AG08396 (cell line): ENCODE measurements around the gene S100A4.

Experiments used
- DNase-seq: peaks from one replicate; pipeline ENCODE4 v3.0.0; 2012; ENCODE audit warnings: low spot score, mixed read lengths

The S100A4 gene

GRCh38 chr1:153547560-153548551 is 2.2 kb upstream of the S100A4 start:
- no peak for DNase-seq

- DNase-seq = no peak
Observed at GRCh38 chr1:153546796-153547559, 1.4 kb upstream of the S100A4 start.

GRCh38 chr1:153546371-153546770 is 765 bp upstream of the S100A4 start:
- no peak for DNase-seq

GRCh38 chr1:153544453-153545066 is 1.0 kb downstream of the S100A4 start:
- no peak for DNase-seq

- no peak for DNase-seq
Observed at GRCh38 chr1:153543736-153544135, 1.9 kb downstream of the S100A4 start.

GRCh38 chr1:153542956-153543711 is 2.5 kb downstream of the S100A4 start:
- no peak for DNase-seq

GRCh38 chr1:153541641-153542590 is 3.7 kb downstream of the S100A4 start:
- DNase-seq = no peak

- no peak for DNase-seq
Observed at GRCh38 chr1:153540394-153541361, 4.9 kb downstream of the S100A4 start, which contains the start of gene S100A5. Gene S100A5, minus strand, starts transcription at chr1:153540934. Its CDS starts 743 bp downstream, at chr1:153540191.

- no peak for DNase-seq
Observed at GRCh38 chr1:153539395-153540093, 6.1 kb downstream of the S100A4 start.

GRCh38 chr1:153538315-153538821 is 7.2 kb downstream of the S100A4 start:
- no peak for DNase-seq

- DNase-seq = no peak
Observed at GRCh38 chr1:153537376-153537730, 8.3 kb downstream of the S100A4 start.

- no peak for DNase-seq
Observed at GRCh38 chr1:153536671-153537375, 8.8 kb downstream of the S100A4 start.

- peak; percentile 91 for DNase-seq
Observed at GRCh38 chr1:153536012-153536670, 9.5 kb downstream of the S100A4 start.

GRCh38 chr1:153535242-153536011 is 10.2 kb downstream of the S100A4 start, which contains the start of gene S100A6:
Gene S100A6, minus strand, starts transcription at chr1:153535991. Its CDS starts 652 bp downstream, at chr1:153535339.
- peak; percentile 61 for DNase-seq

- DNase-seq = no peak
Observed at GRCh38 chr1:153534925-153535241, 10.7 kb downstream of the S100A4 start.

GRCh38 chr1:153534226-153534924 is 11.2 kb downstream of the S100A4 start:
- no peak for DNase-seq
